Fibroblast of the aortic adventitia (primary cell): Measurements from ENCODE around the gene HTRA3. TPM values are rescaled to one million over a fixed set of nuclear protein-coding genes. Genes with fewer than 3 reads are reported as not detected.
"Not testable (repeated sequence)": the region's sequence is repeated elsewhere in the genome, so short reads cannot be mapped to it uniquely, and the experiment has no call there.

ENCODE experiments used
- DNase-seq: peaks from one replicate; pipeline ENCODE4 v3.0.0-alpha.2; 2010; ENCODE audit warnings: low read depth
- H3K4me3 ChIP-seq: 2 replicates; pipeline ENCODE4 v1.5.1; 2011; ENCODE audit warnings: low read depth, mild to moderate bottlenecking, control low read depth, low read length, moderate library complexity
- CTCF ChIP-seq: IDR thresholded peaks from 2 replicates; pipeline ENCODE4 v1.5.1; 2011; ENCODE audit warnings: mild to moderate bottlenecking, low read length, control low read depth, inconsistent platforms; ENCODE audit not compliant: insufficient read depth
- total RNA-seq: library from RNA; depleted of rRNA; stranded (reverse); fragments of >200 nt; gene quantifications from 2 replicates; pipeline ENCODE4 v1.2.3, GENCODE V29; 2012; ENCODE audit warnings: low replicate concordance

The HTRA3 gene
- total RNA-seq, 1 donor = 7.6 TPM

GRCh38 chr4:8338351-8338961 lies 68.9 kb downstream of the HTRA3 start:
- H3K4me3 ChIP-seq = no peak overlapping the region
- DNase-seq = no peak
- TF ChIP-seq CTCF = no peak

GRCh38 chr4:8340781-8341241 lies 71.3 kb downstream of the HTRA3 start:
- no peak overlapping the region for H3K4me3 ChIP-seq
- TF ChIP-seq CTCF = no peak
- peak; percentile 66 for DNase-seq

DNA sequence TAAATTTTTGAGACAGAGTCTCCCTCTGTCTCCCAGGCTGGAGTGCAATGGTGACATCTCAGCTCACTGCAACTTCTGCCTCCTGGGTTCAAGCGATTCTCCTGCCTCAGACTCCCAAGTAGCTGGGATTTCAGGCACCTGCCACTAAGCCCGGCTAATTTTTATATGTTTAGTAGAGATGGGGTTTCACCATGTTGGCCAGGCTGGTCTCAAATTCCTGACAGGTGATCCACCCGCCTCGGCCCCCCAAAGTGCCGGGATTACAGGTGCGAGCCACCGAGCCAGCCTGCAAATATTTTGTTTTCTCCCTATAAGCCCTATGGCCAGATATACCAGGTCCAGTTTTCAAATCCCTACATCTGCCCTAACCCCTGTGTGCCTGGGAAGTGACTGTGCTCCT lies 71.7 kb downstream of the HTRA3 start:
- DNase-seq = not testable (repeated sequence)

GRCh38 chr4:8341691-8342090 lies 72.1 kb downstream of the HTRA3 start:
- no peak overlapping the region for H3K4me3 ChIP-seq
- no peak for TF ChIP-seq CTCF
- no peak for DNase-seq

More for the DNA sequence above, 71.7 kb downstream of the HTRA3 start:
- not testable (repeated sequence) for H3K4me3 ChIP-seq

DNA sequence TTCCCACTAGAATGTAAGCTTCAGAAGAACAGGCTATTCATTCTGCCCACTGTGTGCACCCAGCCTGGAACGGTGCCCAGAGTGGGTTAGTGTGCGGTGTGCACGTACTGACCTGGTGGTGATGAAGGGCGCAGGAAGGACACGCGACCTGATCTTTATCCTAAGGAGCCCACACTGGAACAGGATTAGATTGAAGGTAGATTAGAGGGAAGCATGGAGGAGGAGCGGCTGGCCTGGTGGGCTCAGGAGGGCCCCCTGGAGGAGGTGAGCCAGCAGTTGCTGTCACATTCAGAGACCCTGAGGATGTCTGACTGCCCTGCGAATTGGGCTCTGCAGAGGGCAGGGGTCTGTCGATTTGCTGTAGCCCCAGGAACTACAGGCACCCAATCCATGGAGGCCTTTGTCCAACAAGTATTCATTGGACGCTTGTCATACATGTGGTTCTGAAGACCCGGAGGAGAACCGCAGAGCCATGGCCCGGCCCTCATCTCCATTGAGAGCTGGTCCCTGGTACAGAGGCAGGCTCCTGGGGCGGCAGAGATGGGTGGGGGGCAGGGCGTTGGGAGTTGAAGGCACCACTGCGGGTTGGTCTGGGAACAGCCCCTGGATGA lies 73.2 kb downstream of the HTRA3 start:
- no peak for TF ChIP-seq CTCF
- no peak for DNase-seq
- no peak overlapping the region for H3K4me3 ChIP-seq

DNA sequence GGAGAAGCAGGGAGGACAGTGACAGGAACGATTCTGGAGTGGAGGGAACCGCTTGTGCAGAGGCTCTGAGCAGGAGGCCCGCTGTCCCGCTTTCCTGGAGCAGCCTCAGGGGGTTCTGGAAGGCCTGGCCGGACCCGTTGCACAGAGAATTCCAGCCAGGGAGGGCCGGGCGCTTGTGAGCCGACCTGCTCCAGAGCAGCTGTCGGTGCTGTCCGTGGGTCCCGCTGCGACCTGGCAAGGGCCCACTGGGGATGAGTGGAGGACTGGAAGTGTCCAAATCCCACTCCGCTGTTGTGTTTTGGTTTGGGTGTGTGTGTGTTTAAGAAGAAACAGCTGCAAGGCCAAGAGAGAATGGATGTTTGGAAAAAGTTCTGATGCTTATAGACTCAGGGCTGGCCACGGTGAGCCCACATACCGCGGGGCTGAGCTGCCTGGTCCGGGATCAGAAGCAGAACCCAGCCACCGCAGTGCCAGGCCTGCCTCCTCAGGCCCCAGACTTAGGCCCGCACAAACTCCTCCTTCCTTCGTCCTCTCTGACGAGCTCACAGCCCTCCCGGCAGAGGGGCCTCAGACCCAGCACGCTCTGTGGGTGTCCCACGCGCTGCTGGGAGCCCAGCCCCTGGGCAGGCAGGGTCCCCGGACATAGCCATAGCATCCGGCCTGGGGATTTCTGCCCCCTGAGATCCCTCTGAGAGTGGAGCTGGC lies 73.9 kb downstream of the HTRA3 start:
- no peak for DNase-seq
- TF ChIP-seq CTCF = no peak
- H3K4me3 ChIP-seq = no peak overlapping the region

GRCh38 chr4:8343967-8344331 lies 74.4 kb downstream of the HTRA3 start:
- TF ChIP-seq CTCF = no peak
- DNase-seq = no peak

More at GRCh38 chr4:8343967-8344331, 74.4 kb downstream of the HTRA3 start:
- no peak overlapping the region for H3K4me3 ChIP-seq
